ENCODE data around the gene CCDC18.

The CCDC18 gene

DNA sequence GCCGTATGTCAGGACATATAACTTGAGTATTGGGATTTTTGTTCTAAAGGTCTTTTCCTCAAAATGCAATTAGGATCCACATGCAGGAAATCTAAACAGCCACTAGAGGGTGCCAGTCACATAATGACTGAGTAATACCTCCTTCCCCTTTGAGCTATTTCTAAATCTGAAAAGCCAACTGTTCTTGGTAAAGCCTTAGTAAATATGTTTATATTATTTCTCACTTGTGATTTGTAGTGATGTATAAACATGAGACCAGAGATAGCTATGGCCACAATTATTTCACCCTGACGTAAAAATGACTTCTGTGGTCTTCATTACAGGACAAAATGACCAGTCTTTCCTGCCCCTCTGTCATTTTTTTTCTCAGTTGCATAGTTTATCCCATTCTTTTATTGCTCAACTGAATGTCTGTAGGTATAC lies 124.2 kb downstream of the CCDC18 start:
- DNase-seq (ENCODE audit: low read depth): peak; percentile 73

DNA sequence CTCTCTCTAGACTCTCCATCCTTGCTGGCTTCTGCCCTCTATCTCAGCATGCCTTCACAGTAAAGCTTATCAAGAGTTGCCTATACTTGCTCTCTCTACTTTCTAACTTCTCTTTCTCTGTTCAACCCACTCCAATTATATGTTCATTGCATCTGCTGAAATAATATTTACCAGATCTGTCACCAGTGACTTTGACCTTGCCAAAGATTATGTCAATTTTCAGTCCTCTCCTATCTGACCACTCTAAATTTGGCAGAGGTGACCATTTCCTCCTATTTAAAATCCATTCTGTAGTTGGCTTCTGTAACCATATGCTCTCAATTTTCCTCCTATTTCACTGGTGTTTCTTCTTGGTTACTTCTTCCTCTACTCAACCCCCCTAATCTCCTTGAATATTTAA lies 126.4 kb downstream of the CCDC18 start:
- no peak for DNase-seq (ENCODE audit: low read depth)

DNA sequence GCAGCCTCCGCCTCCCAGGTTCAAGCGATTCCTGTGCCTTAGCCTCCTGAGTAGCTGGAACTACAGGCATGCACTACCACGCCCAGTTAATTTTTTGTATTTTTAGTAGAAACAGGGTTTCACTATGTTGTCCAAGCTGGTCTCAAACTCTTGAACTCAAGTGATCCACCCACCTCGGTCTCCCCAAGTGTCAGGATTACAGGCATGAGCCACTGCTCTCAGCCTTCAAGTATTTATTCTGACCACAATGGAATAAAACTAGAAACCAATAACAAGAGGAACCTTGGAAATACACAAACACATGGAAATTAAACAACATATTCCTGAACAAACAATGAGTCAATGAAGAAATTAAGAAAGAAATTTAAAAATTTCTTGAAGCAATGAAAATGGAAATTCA lies 132.5 kb downstream of the CCDC18 start:
- DNase-seq (ENCODE audit: low read depth): no peak

DNA sequence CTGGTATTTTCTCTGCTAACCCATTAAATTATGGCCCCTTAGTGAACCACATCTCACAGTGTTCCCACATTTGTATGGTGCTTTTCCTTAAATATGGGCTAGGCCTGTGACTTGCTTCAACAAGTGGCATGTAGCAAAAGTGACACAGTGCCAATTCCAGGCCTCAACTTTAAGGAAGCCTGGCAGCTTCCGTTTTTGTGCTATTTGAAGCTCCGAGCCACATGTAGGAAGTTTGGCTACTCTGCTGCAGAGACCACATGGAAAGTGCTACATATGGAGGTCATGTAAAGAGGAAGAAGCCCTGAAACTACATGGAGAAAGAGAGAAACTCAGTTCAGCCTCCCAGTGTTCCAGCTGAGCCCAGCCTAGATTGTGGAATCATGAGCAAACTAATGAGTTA lies 136.7 kb downstream of the CCDC18 start:
- DNase-seq (ENCODE audit: low read depth): no peak

DNA sequence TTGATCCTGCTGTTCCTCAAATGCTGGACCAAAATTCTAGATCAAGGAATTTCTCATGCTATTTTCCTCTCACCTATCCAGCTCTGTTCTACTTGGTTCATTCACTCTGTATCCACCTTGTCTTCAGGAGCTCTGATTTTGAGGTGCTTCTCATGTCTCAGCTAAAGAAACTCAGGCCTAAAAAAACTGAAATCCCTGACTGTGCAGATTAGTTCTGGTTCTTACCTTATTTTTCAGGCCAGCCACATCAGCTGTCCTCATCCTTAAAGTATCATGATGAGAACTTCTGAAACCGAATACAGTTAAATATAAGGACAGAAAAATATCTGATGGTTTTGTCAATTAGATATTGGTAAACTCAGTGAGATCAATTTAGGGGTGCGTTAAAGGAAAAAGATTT lies 137.4 kb downstream of the CCDC18 start:
- no peak for DNase-seq (ENCODE audit: low read depth)

DNA sequence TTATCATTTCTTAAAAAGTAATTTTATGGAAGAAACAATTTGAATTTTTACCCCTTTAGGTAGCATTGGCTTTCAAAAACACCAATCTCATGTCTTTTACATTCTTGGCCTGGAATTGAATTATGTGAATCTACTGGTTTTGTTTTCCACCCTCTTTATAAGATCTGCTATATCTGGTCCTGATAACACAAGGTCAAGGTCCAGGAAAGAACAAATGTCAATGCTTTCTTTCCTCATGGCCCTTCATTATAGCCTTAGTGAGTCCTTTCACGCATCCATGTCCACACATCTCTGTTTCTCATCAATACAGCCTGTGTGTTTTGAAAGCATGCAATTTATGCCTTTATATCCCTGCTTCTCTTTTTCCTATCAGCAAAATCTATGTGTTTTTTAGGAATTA lies 141.2 kb downstream of the CCDC18 start:
- DNase-seq (ENCODE audit: low read depth): no peak

DNA sequence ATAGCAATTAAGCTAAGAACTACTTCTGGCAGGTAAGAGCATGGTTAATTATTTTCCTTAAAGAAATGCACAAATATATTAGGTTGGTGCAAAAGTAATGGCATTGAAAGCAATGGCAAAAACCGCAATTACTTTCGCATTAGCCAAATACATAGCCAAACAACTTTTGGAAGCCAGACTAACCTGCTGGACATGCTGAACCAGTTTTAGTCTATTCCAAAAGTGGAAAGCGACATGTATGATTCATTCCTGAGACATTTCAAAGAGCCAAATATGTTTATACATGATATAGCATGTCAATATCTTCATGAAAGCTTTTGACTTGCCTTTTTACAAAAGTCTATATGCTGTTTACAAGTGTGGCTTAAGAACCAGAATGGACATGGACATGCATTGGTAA lies 141.8 kb downstream of the CCDC18 start:
- no peak for DNase-seq (ENCODE audit: low read depth)

DNA sequence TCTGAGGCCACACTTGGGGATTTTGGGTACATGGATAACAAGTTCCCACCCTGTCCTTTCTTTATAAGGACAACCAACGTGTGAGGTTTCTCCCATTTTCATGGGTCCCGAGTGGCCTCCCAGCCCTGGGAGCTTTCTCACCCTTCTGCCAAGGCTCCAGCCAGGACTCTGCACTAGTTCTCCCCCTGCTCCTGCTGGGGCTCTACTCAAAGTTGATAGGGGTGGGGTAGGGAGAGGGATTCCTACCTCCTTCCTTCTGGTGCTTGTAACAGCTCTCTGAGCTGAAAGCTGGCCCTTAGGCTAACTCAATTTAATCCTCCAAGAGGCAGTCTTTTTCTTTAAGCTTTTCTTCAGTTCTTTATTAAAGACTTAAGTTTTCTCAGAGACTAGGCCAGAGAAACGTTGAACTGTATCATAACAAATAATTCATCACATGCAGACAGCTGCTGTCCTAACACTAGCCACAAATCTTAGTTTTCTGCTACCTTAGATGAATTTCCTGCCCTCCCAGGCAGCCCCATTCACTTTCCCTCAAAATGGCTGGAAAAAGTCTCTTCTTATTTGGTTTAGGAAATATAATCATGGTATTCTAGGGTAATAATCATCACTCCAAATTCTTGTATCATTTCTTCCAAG lies 142.8 kb downstream of the CCDC18 start:
- no peak for DNase-seq (ENCODE audit: low read depth)

DNA sequence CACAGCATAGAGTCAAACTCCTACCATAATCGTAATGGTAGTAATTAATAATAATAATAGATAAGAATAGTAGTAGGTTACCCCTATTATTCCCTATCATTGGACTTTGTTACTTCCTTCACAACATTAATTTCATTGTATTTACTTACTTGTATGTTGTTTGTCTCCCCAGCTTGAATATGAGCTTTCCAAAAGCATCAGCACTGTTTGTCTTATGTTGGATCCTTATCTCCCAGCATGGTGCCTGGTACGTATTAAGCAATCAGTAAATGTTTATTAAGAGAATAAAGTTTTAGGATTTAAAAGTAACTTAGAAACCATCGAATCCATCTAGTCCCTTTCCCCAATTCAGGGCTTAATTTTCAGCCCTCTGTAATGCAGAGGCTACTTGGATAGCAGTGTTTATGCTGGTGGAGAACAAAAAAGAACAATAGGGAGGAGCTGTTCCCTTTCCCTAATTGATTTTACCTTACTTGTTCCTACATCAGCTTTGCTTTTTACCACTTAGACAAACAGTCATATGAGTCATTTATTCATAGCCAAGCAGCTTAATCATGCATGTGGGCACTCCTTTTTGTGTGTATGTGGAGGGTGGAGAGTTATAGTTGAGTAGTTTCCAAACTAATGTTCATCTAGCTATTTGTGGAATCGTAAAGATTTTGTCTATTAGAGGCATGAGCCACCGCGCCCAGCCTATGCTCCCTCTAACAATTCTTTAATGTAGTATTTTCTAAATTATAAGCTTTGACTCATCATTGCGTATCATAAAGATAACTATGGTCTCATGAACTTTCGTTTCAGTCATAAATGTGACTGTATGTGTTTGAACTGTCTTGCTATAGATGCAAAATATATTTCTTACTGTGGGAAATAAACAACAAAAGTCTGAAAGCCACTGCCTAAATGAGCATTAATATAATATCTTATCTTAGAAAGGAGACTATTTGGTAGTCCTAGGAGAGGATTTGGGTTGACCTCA lies 144.3 kb downstream of the CCDC18 start:
- DNase-seq (ENCODE audit: low read depth): peak; percentile 86

Measured in EH (cell line).